ENCODE data around the gene USB1. TPM values are rescaled to one million over a fixed set of nuclear protein-coding genes. Genes with fewer than 3 reads are reported as not detected.

USB1 gene
- 10 to 100 TPM; 20.7 to 43.5 (median 26.8) TPM for total RNA-seq

GRCh38 chr16:58000706-58001676, at the start of gene USB1:
Gene USB1 (plus strand): TSS chr16:58001407. CDS start chr16:58001484, 77 bp downstream.
- TF ChIP-seq CTCF (IDR thresholded peaks at IDR 0.05; ENCODE audit: low read depth): no peak

GRCh38 chr16:57952909-57953308, 48.3 kb upstream of the USB1 start:
- no peak for TF ChIP-seq CTCF (IDR thresholded peaks at IDR 0.05; ENCODE audit: low read depth)

GRCh38 chr16:57953857-57954256, 47.4 kb upstream of the USB1 start:
- TF ChIP-seq CTCF (IDR thresholded peaks at IDR 0.05; ENCODE audit: low read depth): no peak

- TF ChIP-seq CTCF (IDR thresholded peaks at IDR 0.05; ENCODE audit: low read depth): no peak
These were observed 45.5 kb upstream of the USB1 start for GRCh38 chr16:57955572-57956188.

- no peak for TF ChIP-seq CTCF (IDR thresholded peaks at IDR 0.05; ENCODE audit: low read depth)
These were observed 44.9 kb upstream of the USB1 start for GRCh38 chr16:57956270-57956808.

- no peak for TF ChIP-seq CTCF (IDR thresholded peaks at IDR 0.05; ENCODE audit: low read depth)
These were observed 44.1 kb upstream of the USB1 start for GRCh38 chr16:57956924-57957672.

Measured in subcutaneous adipose tissue (tissue), 4 donors.